H9 (cell line): ENCODE data around the gene CASP6. TPM values are rescaled to one million over a fixed set of nuclear protein-coding genes. Genes with fewer than 3 reads are reported as not detected.

Source experiments
- DNase-seq: peaks from one replicate; pipeline ENCODE4 v3.0.0-alpha.2; 2017
- H2AFZ ChIP-seq: one replicate; pipeline ENCODE4 v1.6.1; 2013; ENCODE audit warnings: mild to moderate bottlenecking, low read length, control low read depth, moderate library complexity
- H2AK5ac ChIP-seq: 2 replicates; pipeline ENCODE4 v1.6.1; 2013; ENCODE audit warnings: low read length, control low read depth, mixed read lengths; ENCODE audit not compliant: insufficient read length
- H2BK120ac ChIP-seq: one replicate; pipeline ENCODE4 v1.6.1; 2013; ENCODE audit warnings: low read depth, mild to moderate bottlenecking, low read length, control low read depth, inconsistent platforms; ENCODE audit not compliant: poor library complexity, severe bottlenecking
- H2BK12ac ChIP-seq: 2 replicates; pipeline ENCODE4 v1.6.1; 2013; ENCODE audit warnings: low read length, control low read depth, mixed read lengths, low read depth; ENCODE audit not compliant: insufficient read length
- H2BK15ac ChIP-seq: 2 replicates; pipeline ENCODE4 v1.6.1; 2013; ENCODE audit warnings: low read depth, low read length, control low read depth
- H2BK20ac ChIP-seq: one replicate; pipeline ENCODE4 v1.6.1; 2013; ENCODE audit warnings: low read depth, mild to moderate bottlenecking, low read length, control low read depth, inconsistent platforms; ENCODE audit not compliant: poor library complexity, severe bottlenecking
- H2BK5ac ChIP-seq: 2 replicates; pipeline ENCODE4 v1.6.1; 2013; ENCODE audit warnings: low read length, control low read depth, mixed read lengths; ENCODE audit not compliant: insufficient read length
- H3K14ac ChIP-seq: 2 replicates; pipeline ENCODE4 v1.6.1; 2013; ENCODE audit warnings: low read length, control low read depth; ENCODE audit not compliant: insufficient read depth
- H3K18ac ChIP-seq: 2 replicates; pipeline ENCODE4 v1.6.1; 2013; ENCODE audit warnings: low read depth, mild to moderate bottlenecking, mixed read lengths, low read length, control low read depth; ENCODE audit not compliant: insufficient read length
- H3K23ac ChIP-seq: 2 replicates; pipeline ENCODE4 v1.6.1; 2013; ENCODE audit warnings: low read length, control low read depth, mixed read lengths, low read depth; ENCODE audit not compliant: insufficient read length
- H3K23me2 ChIP-seq: 2 replicates; pipeline ENCODE4 v1.6.1; 2013; ENCODE audit warnings: low read depth, mild to moderate bottlenecking, mixed read lengths, low read length, control low read depth; ENCODE audit not compliant: insufficient read length, poor library complexity, severe bottlenecking
- H3K27ac ChIP-seq: 2 replicates; pipeline ENCODE4 v1.5.1; 2013; ENCODE audit warnings: low read length, control low read depth, mixed read lengths, low read depth; ENCODE audit not compliant: insufficient read length
- H3K27me3 ChIP-seq: 2 replicates; pipeline ENCODE4 v1.6.1; 2013; ENCODE audit warnings: low read length, control low read depth, inconsistent platforms; ENCODE audit not compliant: insufficient read depth
- H3K4ac ChIP-seq: 2 replicates; pipeline ENCODE4 v1.6.1; 2013; ENCODE audit warnings: low read depth, mild to moderate bottlenecking, control low read depth, inconsistent platforms, low read length, moderate library complexity
- H3K4me1 ChIP-seq: 2 replicates; pipeline ENCODE4 v1.6.1; 2013; ENCODE audit warnings: low read length, control low read depth, inconsistent platforms; ENCODE audit not compliant: insufficient read depth
- H3K4me2 ChIP-seq: 2 replicates; pipeline ENCODE4 v1.6.1; 2013; ENCODE audit warnings: low read length, control low read depth, mixed read lengths; ENCODE audit not compliant: insufficient read length, insufficient read depth
- H3K56ac ChIP-seq: 2 replicates; pipeline ENCODE4 v1.6.1; 2013; ENCODE audit warnings: low read depth, mild to moderate bottlenecking, mixed read lengths, low read length, control low read depth; ENCODE audit not compliant: insufficient read length
- H3K79me1 ChIP-seq: 2 replicates; pipeline ENCODE4 v1.6.1; 2013; ENCODE audit warnings: low read depth, mild to moderate bottlenecking, moderate library complexity, low read length, control low read depth, inconsistent platforms; ENCODE audit not compliant: insufficient read depth, poor library complexity, severe bottlenecking
- H3K79me2 ChIP-seq: 2 replicates; pipeline ENCODE4 v1.6.1; 2013; ENCODE audit warnings: low read length, control low read depth, inconsistent platforms; ENCODE audit not compliant: insufficient read depth
- H3K9ac ChIP-seq: 2 replicates; pipeline ENCODE4 v1.6.1; 2013; ENCODE audit warnings: low read length, control low read depth, mixed read lengths; ENCODE audit not compliant: insufficient read length; ENCODE audit errors: extremely low read depth
- H3K9me3 ChIP-seq: one replicate; pipeline ENCODE4 v1.6.1; 2013; ENCODE audit warnings: low read depth, low read length, inconsistent platforms; ENCODE audit not compliant: control insufficient read depth
- H3T11ph ChIP-seq: one replicate; pipeline ENCODE4 v1.6.1; 2013; ENCODE audit warnings: mild to moderate bottlenecking, low read length, control low read depth, inconsistent platforms
- H4K20me1 ChIP-seq: one replicate; pipeline ENCODE4 v1.6.1; 2013; ENCODE audit not compliant: control insufficient read depth, insufficient read length, insufficient read depth
- H4K5ac ChIP-seq: 2 replicates; pipeline ENCODE4 v1.6.1; 2013; ENCODE audit warnings: low read depth, mild to moderate bottlenecking, mixed read lengths, low read length, control low read depth; ENCODE audit not compliant: insufficient read length
- H4K8ac ChIP-seq: replicated peaks from 2 replicates; pipeline ENCODE4 v1.6.1; 2013; ENCODE audit warnings: low read length, control low read depth, mixed read lengths, low read depth; ENCODE audit not compliant: insufficient read length
- H4K91ac ChIP-seq: 2 replicates; pipeline ENCODE4 v1.6.1; 2013; ENCODE audit warnings: low read depth, mild to moderate bottlenecking, moderate library complexity, mixed read lengths, low read length, control low read depth; ENCODE audit not compliant: insufficient read length
- H3K27ac Mint-ChIP-seq, 3 experiments: 2 replicates in 2 of 3; 3 replicates in 1 of 3; pipeline ENCODE4 v1.8.0; 2020 to 2021; ENCODE audit warnings: mixed read lengths in 3 of 3, mild to moderate bottlenecking in 1 of 3, moderate library complexity in 1 of 3
- H3K27me3 Mint-ChIP-seq: 2 replicates; pipeline ENCODE4 v1.8.0; 2021; ENCODE audit warnings: low read depth, mild to moderate bottlenecking, moderate library complexity, mixed read lengths
- H3K36me3 Mint-ChIP-seq, 3 experiments: 2 replicates in 2 of 3; 3 replicates in 1 of 3; pipeline ENCODE4 v1.8.0; 2020 to 2021; ENCODE audit warnings: low read depth in 3 of 3, mixed read lengths in 3 of 3; ENCODE audit not compliant: insufficient read depth in 1 of 3
- H3K4me1 Mint-ChIP-seq, 2 experiments: 2 replicates each; pipeline ENCODE4 v1.8.0; 2020; ENCODE audit warnings: mixed read lengths in 2 of 2
- H3K4me3 Mint-ChIP-seq, 2 experiments: 2 replicates in 1 of 2; 3 replicates in 1 of 2; pipeline ENCODE4 v1.8.0; 2020 to 2021; ENCODE audit warnings: mild to moderate bottlenecking in 2 of 2, mixed read lengths in 2 of 2, moderate library complexity in 1 of 2
- H3K9me3 Mint-ChIP-seq, 2 experiments: 2 replicates in 1 of 2; 3 replicates in 1 of 2; pipeline ENCODE4 v1.8.0; 2020; ENCODE audit warnings: mild to moderate bottlenecking in 2 of 2, mixed read lengths in 2 of 2, moderate library complexity in 1 of 2
- CTCF ChIP-seq: fragments of 200-600 bp; sonication (generic); conservative IDR thresholded peaks from 3 replicates; pipeline ENCODE4 v1.8.0; 2021; ENCODE audit warnings: antibody characterized with exemption, mild to moderate bottlenecking
- WGBS: extraction: QIAGEN DNeasy Blood & Tissue Kit; methylation state at CpG from one replicate; pipeline ENCODE4 v1.1.7; 2013; ENCODE audit warnings: missing lambda C conversion rate, low lambda C conversion rate, mixed read lengths; ENCODE audit not compliant: insufficient read length; ENCODE audit errors: extremely low coverage; 5-methylcytosine and 5-hydroxymethylcytosine counted together
- total RNA-seq: library from RNA; stranded (reverse); gene quantifications from 2 replicates; pipeline ENCODE4 v1.2.1, GENCODE V29; 2021

The CASP6 gene
- total RNA-seq, 1 experiment from 2014 or later, result 25.2 TPM

GRCh38 chr4:109708990-109709389, 5.7 kb upstream of the CASP6 start:
- H3K23me2 ChIP-seq, result no peaks in the 10 kb centered on the region
- no peak overlapping the region for H4K8ac ChIP-seq
- Mint-ChIP-seq H3K9me3 (no peaks in the 10 kb centered on the region), H3K4me1 (peaks cover under 1 to 4% of the 10 kb centered on the region in 2 experiments), H3K27me3 (no peaks in the 10 kb centered on the region; the same call in 1 of the 2 replicates), H3K36me3 (peaks cover 0 to 19% (median 2%) of the 10 kb centered on the region in 3 experiments; a peak in 5 of 7 replicates), H3K27ac (no peak overlapping the region), H3K4me3 (no peak overlapping the region)
- DNase-seq, result no peak
- no peak overlapping the region for H3T11ph ChIP-seq
- no peak overlapping the region for H2AK5ac ChIP-seq
- no peaks in the 10 kb centered on the region for H3K9me3 ChIP-seq
- no peak for TF ChIP-seq CTCF
- no peak overlapping the region for H2AFZ ChIP-seq
- H2BK20ac ChIP-seq, result no peak overlapping the region
- H3K4ac ChIP-seq, result no peak overlapping the region
- H2BK5ac ChIP-seq, result no peak overlapping the region
- H3K79me1 ChIP-seq, result no peaks in the 10 kb centered on the region
- no peak overlapping the region for H3K9ac ChIP-seq
- no peak overlapping the region for H2BK120ac ChIP-seq
- H3K23ac ChIP-seq, result no peak overlapping the region
- no peak overlapping the region for H3K56ac ChIP-seq
- H4K20me1 ChIP-seq, result no peaks in the 10 kb centered on the region
- H4K5ac ChIP-seq, result no peak overlapping the region
- H3K4me2 ChIP-seq, result no peak overlapping the region
- no peaks in the 10 kb centered on the region for H3K4me1 ChIP-seq
- no peak overlapping the region for H3K27ac ChIP-seq
- no peak overlapping the region for H2BK12ac ChIP-seq
- H3K18ac ChIP-seq, result no peak overlapping the region
- H3K14ac ChIP-seq, result no peak overlapping the region
- H3K79me2 ChIP-seq, result no peaks in the 10 kb centered on the region
- no CpG with 5 or more reads among the region's 1 CpG for WGBS
- no peak overlapping the region for H4K91ac ChIP-seq
- H2BK15ac ChIP-seq, result no peak overlapping the region
- no peaks in the 10 kb centered on the region for H3K27me3 ChIP-seq
